Stimulated activated CD8-positive, alpha-beta memory T cell treated with anti-CD3 and anti-CD28 coated beads, Interleukin-7, amount 100 ng/mL, for 4 hours (primary cell): ENCODE data around the gene MGAT5.

Experiments
- DNase-seq, 2 donors: peaks; one replicate each; pipeline ENCODE4 v3.0.0-alpha.2; 2020; ENCODE audit warnings: low read depth in 2 of 2

MGAT5 gene

GRCh38 chr2:134301099-134301927 is 47.4 kb downstream of the MGAT5 start:
- no peak for DNase-seq

GRCh38 chr2:134301928-134302260 is 48.0 kb downstream of the MGAT5 start:
- no peak for DNase-seq

DNA sequence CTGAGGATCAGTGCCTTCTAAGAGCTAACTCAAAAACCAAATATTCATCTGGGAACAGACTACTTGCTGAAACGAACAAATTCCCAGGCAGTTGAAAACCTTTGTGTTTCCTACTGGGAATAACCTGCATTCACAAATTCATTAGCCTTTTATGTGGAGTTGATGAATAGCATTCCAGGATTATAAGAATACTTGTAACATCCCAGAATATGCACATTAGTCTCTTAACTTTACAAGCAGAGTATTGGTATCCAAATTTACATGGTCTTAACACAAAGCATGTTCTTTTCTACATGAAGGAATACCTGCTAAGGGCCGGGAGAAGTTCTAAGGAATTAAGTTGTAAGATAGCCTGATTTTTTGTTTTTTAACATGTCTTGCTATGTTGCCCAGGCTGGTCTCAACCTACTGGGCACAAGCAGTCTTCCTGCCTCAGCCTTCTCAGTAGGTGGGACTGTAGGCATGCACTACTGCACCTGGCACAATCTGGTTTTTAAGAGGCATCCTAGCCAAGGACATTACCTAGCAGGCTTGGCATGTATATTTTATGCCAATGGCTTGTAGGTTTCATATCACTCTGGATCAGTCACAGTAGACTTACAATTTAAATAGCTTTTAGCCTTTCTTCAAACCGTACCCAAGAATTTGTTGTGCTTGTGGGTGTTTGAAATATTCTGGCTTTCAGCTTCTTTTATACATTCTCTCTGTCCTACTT is 50.7 kb downstream of the MGAT5 start:
- no peak for DNase-seq

DNA sequence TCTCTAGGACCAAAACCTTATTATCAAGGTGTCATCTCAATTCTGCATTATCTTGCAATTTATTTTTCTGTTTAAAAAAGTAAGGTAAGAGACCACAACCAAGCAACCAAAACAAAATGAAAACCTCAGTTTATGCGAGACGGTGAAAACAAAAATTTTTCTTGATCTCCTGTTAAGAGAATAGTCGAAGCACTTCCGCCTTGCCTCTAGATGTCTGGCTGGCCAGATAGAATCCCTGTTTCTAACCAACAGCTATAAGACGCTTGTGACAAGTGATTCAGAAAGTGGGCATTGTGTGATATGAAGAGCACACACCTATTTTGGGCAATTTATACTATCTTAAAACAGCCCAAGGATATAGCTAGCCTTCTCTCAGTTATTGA is 51.2 kb downstream of the MGAT5 start:
- DNase-seq = no peak

- DNase-seq = no peak
Measured at GRCh38 chr2:134306521-134306920, 52.6 kb downstream of the MGAT5 start.

GRCh38 chr2:134307334-134307733 is 53.5 kb downstream of the MGAT5 start:
- DNase-seq = no peak

DNA sequence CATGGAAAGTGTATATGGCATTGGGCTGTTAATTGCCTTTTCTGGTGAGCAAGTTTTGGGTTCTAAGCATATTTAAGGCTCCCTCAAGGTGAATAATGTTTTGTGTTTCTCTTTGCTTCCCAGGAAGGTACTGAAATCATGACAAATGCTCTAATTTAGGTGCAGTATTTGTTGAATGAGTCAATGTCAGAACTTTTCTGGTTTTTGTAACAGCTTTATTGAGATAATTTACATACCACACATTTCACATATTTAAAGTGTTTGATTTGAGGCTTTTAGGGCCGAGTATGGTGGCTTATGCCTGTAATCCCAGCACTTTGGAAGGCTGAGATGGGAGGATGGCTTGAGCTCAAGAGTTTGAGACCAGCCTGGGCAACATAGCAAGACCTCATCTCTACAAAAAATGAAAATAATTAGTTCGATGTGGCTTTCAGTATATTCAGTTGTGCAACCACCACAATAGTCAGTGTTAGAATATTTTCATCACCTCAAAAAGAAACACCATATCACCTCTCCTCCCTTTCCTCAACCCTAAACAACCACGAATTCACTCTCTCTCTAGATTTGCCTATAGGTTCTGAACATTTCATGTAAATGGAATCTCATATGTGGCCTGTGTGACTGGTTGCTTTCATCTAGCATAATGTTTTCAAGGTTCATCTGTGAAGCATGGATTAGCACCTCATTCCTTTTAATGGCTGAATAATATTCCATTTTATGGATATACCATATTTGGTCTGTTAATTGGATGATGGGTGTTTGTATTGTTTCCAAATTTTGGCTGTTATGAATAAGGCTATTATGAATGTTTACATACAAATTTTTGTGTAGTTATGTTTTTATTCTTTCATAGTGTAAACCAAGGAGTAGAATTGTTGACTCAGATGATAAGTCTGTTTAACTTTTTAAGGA is 54.9 kb downstream of the MGAT5 start:
- DNase-seq = no peak

- no peak for DNase-seq
Measured at GRCh38 chr2:134310107-134311079, 56.5 kb downstream of the MGAT5 start.

DNA sequence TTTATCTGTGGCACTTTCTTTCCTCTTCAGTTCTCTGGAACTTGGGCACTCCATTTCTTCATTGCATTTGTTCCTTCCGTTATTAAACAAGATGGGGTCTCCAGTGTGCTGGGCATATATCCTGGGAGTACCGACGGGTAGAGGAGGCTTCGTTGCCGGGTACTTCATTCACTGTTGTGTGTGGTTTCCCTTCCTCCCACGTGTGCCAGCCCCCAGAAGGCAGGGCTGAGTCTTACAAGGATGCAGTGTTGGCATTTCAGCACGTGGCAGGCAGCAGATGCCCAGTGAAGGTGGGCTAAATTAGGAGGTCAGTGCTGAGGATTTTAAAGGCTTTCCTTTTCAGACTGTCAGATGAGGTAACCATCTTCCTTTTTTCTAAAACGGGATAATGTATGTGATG is 58.6 kb downstream of the MGAT5 start:
- DNase-seq = no peak

DNA sequence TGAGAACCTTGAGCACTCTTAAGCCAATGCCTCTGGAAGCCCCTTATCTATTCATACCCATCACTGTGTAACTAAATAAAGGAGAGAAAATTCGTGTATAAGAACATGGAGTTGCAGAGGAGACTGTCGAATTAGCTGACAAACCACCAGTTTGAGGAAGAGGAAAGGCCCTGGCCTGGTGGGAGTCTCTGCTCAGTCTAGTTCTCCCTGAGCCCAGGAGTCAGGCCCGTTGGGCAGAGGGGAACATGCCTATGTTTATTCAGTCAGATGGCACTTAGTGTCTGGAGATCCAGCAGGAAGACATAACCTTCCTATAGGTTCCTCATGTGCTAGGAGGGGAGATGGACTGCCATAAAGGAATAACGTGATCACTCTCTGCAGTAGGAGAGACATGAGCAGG is 60.3 kb downstream of the MGAT5 start:
- DNase-seq = no peak

GRCh38 chr2:134314681-134315368 is 61.0 kb downstream of the MGAT5 start:
- no peak for DNase-seq

GRCh38 chr2:134315471-134315870 is 61.6 kb downstream of the MGAT5 start:
- no peak for DNase-seq

GRCh38 chr2:134319596-134320254 is 65.9 kb downstream of the MGAT5 start:
- no peak for DNase-seq

- peak; percentile 6 to 10 for DNase-seq
Measured at GRCh38 chr2:134320930-134321329, 67.1 kb downstream of the MGAT5 start.

- DNase-seq = no peak
Measured at GRCh38 chr2:134323777-134324176, 69.9 kb downstream of the MGAT5 start.

DNA sequence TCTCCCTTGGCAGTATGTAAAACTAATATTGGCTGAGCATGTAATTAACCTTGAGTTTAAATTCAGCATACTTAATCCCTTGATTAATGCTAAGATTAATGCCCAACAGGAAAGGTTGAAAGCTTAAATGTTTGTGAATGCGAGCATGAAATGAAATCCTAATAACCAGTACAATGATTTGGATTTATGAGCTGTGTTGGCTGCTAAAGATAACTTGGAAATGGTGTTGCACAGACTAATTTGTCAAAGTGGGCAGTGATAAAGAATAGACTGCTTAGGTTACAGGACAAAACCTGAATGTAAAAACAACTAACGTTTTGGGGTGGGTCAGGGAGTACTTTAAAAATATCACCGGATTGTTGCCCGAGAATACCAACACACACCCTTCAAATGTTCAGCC is 70.6 kb downstream of the MGAT5 start:
- DNase-seq = no peak

DNA sequence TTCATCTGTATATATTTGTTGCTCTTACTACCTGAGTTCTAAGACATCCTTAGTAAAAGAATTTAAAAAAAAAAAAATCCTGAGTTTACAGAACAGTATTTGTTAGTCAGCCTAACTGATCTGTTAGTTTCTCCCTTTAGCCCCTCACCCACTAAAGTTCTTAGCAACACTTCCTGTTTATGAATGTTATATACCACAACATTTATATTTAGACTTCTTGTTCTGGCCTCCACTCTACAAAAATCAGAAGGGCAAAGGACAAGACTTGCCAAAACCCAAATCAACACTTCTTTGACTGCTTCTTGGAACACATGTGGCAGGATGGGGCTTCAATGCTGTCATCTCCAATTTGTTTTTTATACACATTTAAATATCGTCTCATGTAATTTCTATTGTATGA is 71.1 kb downstream of the MGAT5 start:
- no peak for DNase-seq

GRCh38 chr2:134325696-134326095 is 71.8 kb downstream of the MGAT5 start:
- DNase-seq = no peak

GRCh38 chr2:134327367-134327766 is 73.5 kb downstream of the MGAT5 start:
- DNase-seq = no peak

- no peak for DNase-seq
Measured at GRCh38 chr2:134331081-134331480, 77.2 kb downstream of the MGAT5 start.
